Right lobe of liver (tissue), 6 donors: ENCODE measurements around the gene TLN1. TPM values are rescaled to one million over a fixed set of nuclear protein-coding genes. Genes with fewer than 3 reads are reported as not detected.

Source experiments
- ATAC-seq, 4 donors: fragments of 200-7000 bp; cut with Tn5 transposase; one replicate each; pipeline ENCODE4 v1.9.1; 2020; ENCODE audit warnings: mild to moderate bottlenecking in 4 of 4, moderate library complexity in 4 of 4
- DNase-seq, 3 donors: peaks; one replicate each; pipeline ENCODE4 v3.0.0-alpha.2; 2020
- H3K27ac ChIP-seq, 3 donors: fragments of 200-600 bp; one replicate each; pipeline ENCODE4 v1.8.0; 2022
- H3K27me3 ChIP-seq, 2 donors: fragments of 200-600 bp; one replicate each; pipeline ENCODE4 v1.8.0; 2022
- H3K36me3 ChIP-seq, 4 donors: fragments of 200-600 bp; sonication (generic) in 1 of 4; one replicate each; pipeline versions ENCODE4 v1.5.1 to v1.8.0; 2017 to 2022; ENCODE audit warnings: control low read depth in 1 of 4
- H3K4me1 ChIP-seq, 4 donors: fragments of 200-600 bp; sonication (generic) in 1 of 4; one replicate each; pipeline versions ENCODE4 v1.5.1 to v1.8.0; 2017 to 2022; ENCODE audit warnings: control low read depth in 1 of 4
- H3K4me3 ChIP-seq, 3 donors: fragments of 200-600 bp; one replicate each; pipeline ENCODE4 v1.8.0; 2022
- H3K9me3 ChIP-seq, 4 donors: fragments of 200-600 bp; sonication (generic) in 1 of 4; one replicate each; pipeline versions ENCODE4 v1.5.1 to v1.8.0; 2017 to 2022; ENCODE audit warnings: control low read depth in 1 of 4
- CTCF ChIP-seq, 4 donors: fragments of 200-600 bp in 3 of 4; fragments of 450-650 bp in 1 of 4; IDR thresholded peaks; one replicate each; pipeline versions ENCODE4 v1.5.1 to v1.8.0; 2016 to 2022; ENCODE audit warnings: antibody characterized with exemption in 4 of 4, mild to moderate bottlenecking in 2 of 4
- POLR2A ChIP-seq: fragments of 450-650 bp; IDR thresholded peaks from one replicate; pipeline ENCODE4 v1.6.1; 2017; ENCODE audit warnings: antibody characterized with exemption, mild to moderate bottlenecking
- WGBS: methylation state at CpG from one replicate; pipeline ENCODE4 v1.1.6; 2018; ENCODE audit warnings: low coverage, low lambda C conversion rate; ENCODE audit not compliant: insufficient coverage; ENCODE audit errors: missing lambda C conversion rate; 5-methylcytosine and 5-hydroxymethylcytosine counted together
- intact Hi-C, 2 donors: fragments of 100-400 bp; cut with DNase I; formaldehyde crosslinking; loops; one replicate each; pipeline versions ENCODE4 v1.11.2 to v1.14.1; 2022
- total RNA-seq, 6 experiments: library from RNA; depleted of rRNA in 2 of 6; stranded (reverse); fragments of >200 nt in 2 of 6; fragmentation: NEBNext Ultra II Directional in 3 of 6; extraction: Animal tissue kit (Norgen Biotek cat#: 25700) in 3 of 6; gene quantifications; one replicate each; pipeline versions ENCODE4 v1.1.0 to v1.2.4, GENCODE V29; 2016 to 2023
- donor health status: DM: no; HTN: yes; CAD: no.
- donor health status: DM: no; HTN: no; CAD: no.
- donor health status: DM: no; HTN: no; CAD: no.
- donor health status: DM: no; HTN: yes; CAD: no.
- donor health status: DM: no; HTN: yes; CAD: no.

The TLN1 gene
- total RNA-seq, 6 experiments from 2014 or later, result 103 to 168 (median 128) TPM

- no peak for TF ChIP-seq POLR2A
- no peak for TF ChIP-seq CTCF (IDR thresholded peaks at IDR 0.05)
- DNase-seq (peak in 1 of 3 donors; percentile 11), ATAC-seq (no peak)
- intact Hi-C loops, result no loop called here
- Histone ChIP-seq H3K9me3 (no peaks in the 10 kb centered on the region), H3K36me3 (no peaks in the 10 kb centered on the region), H3K27me3 (no peaks in the 10 kb centered on the region), H3K4me1 (no peaks in the 10 kb centered on the region), H3K4me3 (no peak overlapping the region), H3K27ac (no peak overlapping the region)
- WGBS, result no CpG with 5 or more reads among the region's 3 CpGs
These were observed 50.5 kb downstream of the TLN1 start for GRCh38 chr9:35681341-35682002.

DNA sequence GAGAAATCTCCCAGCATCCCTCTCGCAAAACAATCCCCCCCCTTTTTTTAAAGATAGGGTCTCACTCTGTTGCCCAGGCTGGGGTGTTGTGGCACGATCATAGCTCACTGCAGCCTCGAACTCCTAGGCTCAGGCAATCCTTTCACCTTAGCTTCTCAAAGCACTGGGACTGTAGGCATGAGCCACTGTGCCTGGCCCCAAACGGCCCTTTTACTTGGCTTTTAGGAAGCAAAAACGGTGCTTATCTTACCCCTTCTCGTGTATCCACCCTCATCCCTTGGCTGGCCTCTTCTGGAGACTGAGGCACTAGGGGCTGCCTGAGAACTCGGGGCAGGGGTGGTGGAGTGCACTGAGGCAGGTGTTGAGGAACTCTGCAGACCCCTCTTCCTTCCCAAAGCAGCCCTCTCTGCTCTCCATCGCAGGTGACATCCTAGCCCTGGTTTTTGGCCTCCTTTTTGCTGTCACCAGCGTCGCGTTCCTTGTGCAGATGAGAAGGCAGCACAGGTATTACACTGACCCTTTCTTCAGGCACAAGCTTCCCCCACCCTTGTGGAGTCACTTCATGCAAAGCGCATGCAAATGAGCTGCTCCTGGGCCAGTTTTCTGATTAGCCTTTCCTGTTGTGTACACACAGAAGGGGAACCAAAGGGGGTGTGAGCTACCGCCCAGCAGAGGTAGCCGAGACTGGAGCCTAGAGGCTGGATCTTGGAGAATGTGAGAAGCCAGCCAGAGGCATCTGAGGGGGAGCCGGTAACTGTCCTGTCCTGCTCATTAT lies 51.5 kb downstream of the TLN1 start:
- Histone ChIP-seq H3K36me3 (no peaks in the 10 kb centered on the region), H3K4me1 (peaks cover 0 to 6% (median 0%) of the 10 kb centered on the region in 4 donors), H3K27ac (no peak overlapping the region), H3K4me3 (no peak overlapping the region), H3K27me3 (peaks cover 0 to 8% of the 10 kb centered on the region in 2 donors), H3K9me3 (no peaks in the 10 kb centered on the region)
- ATAC-seq (no peak), DNase-seq (peak in 1 of 3 donors; percentile 9)
- 64% methylated on average over 11 of the region's 15 CpGs for WGBS
- intact Hi-C loops, result no loop called here
- TF ChIP-seq CTCF (IDR thresholded peaks at IDR 0.05) (no peak), POLR2A (no peak)

DNA sequence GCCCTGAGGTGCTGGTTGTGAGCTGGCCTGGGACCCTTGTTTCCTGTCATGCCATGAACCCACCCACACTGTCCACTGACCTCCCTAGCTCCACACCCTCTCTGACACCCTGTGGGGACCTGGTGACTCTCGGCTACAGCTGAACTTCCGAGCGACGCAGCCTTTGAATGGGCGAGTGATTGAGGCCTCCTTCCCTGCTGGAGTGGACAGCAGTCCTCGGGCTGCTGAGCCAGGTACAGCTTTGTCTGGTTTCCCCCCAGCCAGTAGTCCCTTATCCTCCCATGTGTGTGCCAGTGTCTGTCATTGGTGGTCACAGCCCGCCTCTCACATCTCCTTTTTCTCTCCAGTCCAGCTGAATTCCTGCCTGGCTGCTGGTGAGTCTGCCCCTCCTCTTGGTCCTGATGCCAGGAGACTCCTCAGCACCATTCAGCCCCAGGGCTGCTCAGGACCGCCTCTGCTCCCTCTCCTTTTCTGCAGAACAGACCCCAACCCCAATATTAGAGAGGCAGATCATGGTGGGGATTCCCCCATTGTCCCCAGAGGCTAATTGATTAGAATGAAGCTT lies 52.1 kb downstream of the TLN1 start:
- Histone ChIP-seq H3K9me3 (no peaks in the 10 kb centered on the region), H3K27me3 (peaks cover 0 to 9% of the 10 kb centered on the region in 2 donors), H3K36me3 (no peaks in the 10 kb centered on the region), H3K4me3 (no peak overlapping the region), H3K27ac (no peak overlapping the region), H3K4me1 (peaks cover 0 to 6% (median 0%) of the 10 kb centered on the region in 4 donors)
- DNase-seq (peak in 1 of 3 donors; percentile 7), ATAC-seq (no peak)
- WGBS, result 73% methylated on average over 2 of the region's 8 CpGs
- no peak for TF ChIP-seq CTCF (IDR thresholded peaks at IDR 0.05)
- no peak for TF ChIP-seq POLR2A
- intact Hi-C loops, result no loop called here

DNA sequence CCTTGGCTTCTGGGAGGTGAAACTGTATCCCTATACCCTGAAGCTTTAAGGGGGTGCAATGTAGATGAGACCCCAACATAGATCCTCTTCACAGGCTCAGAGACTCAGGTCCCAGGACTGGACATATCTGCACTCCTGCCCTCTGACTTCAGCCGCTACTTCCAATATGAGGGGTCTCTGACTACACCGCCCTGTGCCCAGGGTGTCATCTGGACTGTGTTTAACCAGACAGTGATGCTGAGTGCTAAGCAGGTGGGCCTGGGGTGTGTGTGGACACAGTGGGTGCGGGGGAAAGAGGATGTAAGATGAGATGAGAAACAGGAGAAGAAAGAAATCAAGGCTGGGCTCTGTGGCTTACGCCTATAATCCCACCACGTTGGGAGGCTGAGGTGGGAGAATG lies 52.9 kb downstream of the TLN1 start:
- no peak overlapping the region for H3K27ac ChIP-seq
- WGBS, result 83% methylated on average over 4 of the region's 5 CpGs
- no peaks in the 10 kb centered on the region for H3K9me3 ChIP-seq
- no peaks in the 10 kb centered on the region for H3K36me3 ChIP-seq
- no peak overlapping the region for H3K4me3 ChIP-seq
- peaks cover 0 to 6% (median 0%) of the 10 kb centered on the region in 4 donors for H3K4me1 ChIP-seq
- DNase-seq (no peak), ATAC-seq (no peak)
- TF ChIP-seq POLR2A (no peak), CTCF (IDR thresholded peaks at IDR 0.05) (no peak)
- peaks cover 0 to 9% of the 10 kb centered on the region in 2 donors for H3K27me3 ChIP-seq
- intact Hi-C loops, result no loop called here
